DMS53 treated with DMSO at 0.1 percent for 48 hours (cell line): ENCODE data around the gene SF3B4.
A peak's percentile ranks its signal among the peaks of the same experiment; 100 is the strongest.
"Not testable (repeated sequence)": the region's sequence is repeated elsewhere in the genome, so short reads cannot be mapped to it uniquely, and the experiment has no call there.

Source experiments
- DNase-seq: peaks from one replicate; lab custom pipeline; 2025; ENCODE audit not compliant: unreplicated experiment; lab: John Stamatoyannopoulos, UW

Gene SF3B4

GRCh38 chr1:149888247-149888998, 39.2 kb downstream of the SF3B4 start:
- peak; percentile 76 for DNase-seq

- DNase-seq: peak; percentile 96
These were observed 40.0 kb downstream of the SF3B4 start for GRCh38 chr1:149887456-149888246.

GRCh38 chr1:149887196-149887455, 40.5 kb downstream of the SF3B4 start:
- not testable (repeated sequence) for DNase-seq

- DNase-seq: peak; percentile 97
These were observed 41.0 kb downstream of the SF3B4 start for GRCh38 chr1:149886396-149887195.

GRCh38 chr1:149886121-149886395, 41.5 kb downstream of the SF3B4 start:
- DNase-seq: not testable (repeated sequence)

GRCh38 chr1:149885339-149886120, 42.1 kb downstream of the SF3B4 start:
- peak; percentile 93 for DNase-seq

GRCh38 chr1:149884433-149885338, 42.9 kb downstream of the SF3B4 start:
- peak; percentile 28 for DNase-seq

- DNase-seq: no peak
These were observed 43.9 kb downstream of the SF3B4 start for GRCh38 chr1:149883598-149884247.

GRCh38 chr1:149881876-149882275, 45.7 kb downstream of the SF3B4 start:
- no peak for DNase-seq

GRCh38 chr1:149879556-149879955, 48.0 kb downstream of the SF3B4 start:
- no peak for DNase-seq

GRCh38 chr1:149877211-149877946, 50.2 kb downstream of the SF3B4 start:
- DNase-seq: no peak
